Mucosa of stomach (tissue), 1 donor: Measurements from ENCODE around the gene SLC4A7.

Experiments
- H3K27me3 ChIP-seq: one replicate; pipeline ENCODE4 v1.7.0; 2013; ENCODE audit warnings: mild to moderate bottlenecking, low read length; ENCODE audit not compliant: control insufficient read depth, insufficient read depth
- H3K36me3 ChIP-seq: one replicate; pipeline ENCODE4 v1.7.0; 2013; ENCODE audit warnings: low read length; ENCODE audit not compliant: control insufficient read depth, insufficient read depth
- H3K4me1 ChIP-seq: one replicate; pipeline ENCODE4 v1.7.0; 2013; ENCODE audit warnings: mild to moderate bottlenecking, low read length; ENCODE audit not compliant: control insufficient read depth, insufficient read depth
- H3K4me3 ChIP-seq: one replicate; pipeline ENCODE4 v1.7.0; 2013; ENCODE audit warnings: low read length
- H3K9ac ChIP-seq: one replicate; pipeline ENCODE4 v1.7.0; 2013; ENCODE audit warnings: mild to moderate bottlenecking, low read length, moderate library complexity
- H3K9me3 ChIP-seq: one replicate; pipeline ENCODE4 v1.7.0; 2013; ENCODE audit warnings: mild to moderate bottlenecking, low read length, moderate library complexity; ENCODE audit not compliant: control insufficient read depth
- donor health status: Pancreatic carcinoma.

SLC4A7 gene

GRCh38 chr3:27507515-27508266, 23.5 kb upstream of the SLC4A7 start:
- Histone ChIP-seq H3K9ac (no peak overlapping the region), H3K36me3 (no peaks in the 10 kb centered on the region), H3K9me3 (no peaks in the 10 kb centered on the region), H3K4me3 (no peak overlapping the region), H3K4me1 (no peaks in the 10 kb centered on the region), H3K27me3 (no peaks in the 10 kb centered on the region)

GRCh38 chr3:27507111-27507510, 22.9 kb upstream of the SLC4A7 start:
- no peaks in the 10 kb centered on the region for H3K9me3 ChIP-seq
- no peak overlapping the region for H3K9ac ChIP-seq
- no peaks in the 10 kb centered on the region for H3K4me1 ChIP-seq
- H3K4me3 ChIP-seq = no peak overlapping the region
- no peaks in the 10 kb centered on the region for H3K36me3 ChIP-seq
- H3K27me3 ChIP-seq = no peaks in the 10 kb centered on the region

- H3K4me3 ChIP-seq = no peak overlapping the region
- H3K27me3 ChIP-seq = no peaks in the 10 kb centered on the region
- no peaks in the 10 kb centered on the region for H3K9me3 ChIP-seq
- H3K4me1 ChIP-seq = no peaks in the 10 kb centered on the region
- no peaks in the 10 kb centered on the region for H3K36me3 ChIP-seq
- no peak overlapping the region for H3K9ac ChIP-seq
Measured at GRCh38 chr3:27504749-27505148, 20.6 kb upstream of the SLC4A7 start.

GRCh38 chr3:27503526-27503925, 19.3 kb upstream of the SLC4A7 start:
- Histone ChIP-seq H3K9ac (no peak overlapping the region), H3K36me3 (no peaks in the 10 kb centered on the region), H3K4me1 (no peaks in the 10 kb centered on the region), H3K9me3 (no peaks in the 10 kb centered on the region), H3K4me3 (no peak overlapping the region), H3K27me3 (no peaks in the 10 kb centered on the region)

- no peaks in the 10 kb centered on the region for H3K9me3 ChIP-seq
- no peak overlapping the region for H3K9ac ChIP-seq
- H3K4me1 ChIP-seq = no peaks in the 10 kb centered on the region
- H3K36me3 ChIP-seq = no peaks in the 10 kb centered on the region
- no peaks in the 10 kb centered on the region for H3K27me3 ChIP-seq
- no peak overlapping the region for H3K4me3 ChIP-seq
Measured at GRCh38 chr3:27501759-27502158, 17.6 kb upstream of the SLC4A7 start.

GRCh38 chr3:27500986-27501385, 16.8 kb upstream of the SLC4A7 start:
- H3K36me3 ChIP-seq = no peaks in the 10 kb centered on the region
- H3K9me3 ChIP-seq = no peaks in the 10 kb centered on the region
- H3K4me3 ChIP-seq = no peak overlapping the region
- no peaks in the 10 kb centered on the region for H3K4me1 ChIP-seq
- H3K27me3 ChIP-seq = no peaks in the 10 kb centered on the region
- H3K9ac ChIP-seq = no peak overlapping the region

- Histone ChIP-seq H3K4me3 (no peak overlapping the region), H3K27me3 (no peaks in the 10 kb centered on the region), H3K9me3 (no peaks in the 10 kb centered on the region), H3K9ac (no peak overlapping the region), H3K4me1 (no peaks in the 10 kb centered on the region), H3K36me3 (no peaks in the 10 kb centered on the region)
Measured at GRCh38 chr3:27500035-27500434, 15.9 kb upstream of the SLC4A7 start.

- no peak overlapping the region for H3K4me3 ChIP-seq
- H3K36me3 ChIP-seq = no peaks in the 10 kb centered on the region
- H3K9me3 ChIP-seq = no peaks in the 10 kb centered on the region
- no peaks in the 10 kb centered on the region for H3K27me3 ChIP-seq
- H3K4me1 ChIP-seq = peaks cover 5% of the 10 kb centered on the region
- no peak overlapping the region for H3K9ac ChIP-seq
Measured at GRCh38 chr3:27494784-27495183, 10.6 kb upstream of the SLC4A7 start.

GRCh38 chr3:27488821-27489220, 4.6 kb upstream of the SLC4A7 start:
- H3K4me3 ChIP-seq = no peak overlapping the region
- no peak overlapping the region for H3K9ac ChIP-seq
- H3K27me3 ChIP-seq = no peaks in the 10 kb centered on the region
- no peaks in the 10 kb centered on the region for H3K36me3 ChIP-seq
- H3K9me3 ChIP-seq = no peaks in the 10 kb centered on the region
- H3K4me1 ChIP-seq = no peaks in the 10 kb centered on the region

- peaks cover 5% of the 10 kb centered on the region for H3K4me1 ChIP-seq
- H3K4me3 ChIP-seq = no peak overlapping the region
- no peak overlapping the region for H3K9ac ChIP-seq
- no peaks in the 10 kb centered on the region for H3K36me3 ChIP-seq
- no peaks in the 10 kb centered on the region for H3K9me3 ChIP-seq
- no peaks in the 10 kb centered on the region for H3K27me3 ChIP-seq
Measured at GRCh38 chr3:27487383-27487782, 3.2 kb upstream of the SLC4A7 start.

- Histone ChIP-seq H3K27me3 (no peaks in the 10 kb centered on the region), H3K9me3 (no peaks in the 10 kb centered on the region), H3K4me1 (peaks cover 5% of the 10 kb centered on the region), H3K4me3 (no peak overlapping the region), H3K36me3 (no peaks in the 10 kb centered on the region), H3K9ac (no peak overlapping the region)
Measured at GRCh38 chr3:27486336-27486735, 2.2 kb upstream of the SLC4A7 start.

- no peak overlapping the region for H3K4me3 ChIP-seq
- no peaks in the 10 kb centered on the region for H3K9me3 ChIP-seq
- peaks cover 5% of the 10 kb centered on the region for H3K4me1 ChIP-seq
- H3K36me3 ChIP-seq = no peaks in the 10 kb centered on the region
- H3K27me3 ChIP-seq = no peaks in the 10 kb centered on the region
- H3K9ac ChIP-seq = no peak overlapping the region
Measured at GRCh38 chr3:27485866-27486265, 1.7 kb upstream of the SLC4A7 start.
